ENCODE results near the gene HOMER1. TPM values are rescaled to one million over a fixed set of nuclear protein-coding genes. Genes with fewer than 3 reads are reported as not detected.
"Not testable (repeated sequence)": the region's sequence is repeated elsewhere in the genome, so short reads cannot be mapped to it uniquely, and the experiment has no call there.

HOMER1 gene
- total RNA-seq, 2 donors from 2014 or later = 2.1 to 2.2 TPM

GRCh38 chr5:79536193-79536906 lies 22.4 kb upstream of the HOMER1 start:
- Mint-ChIP-seq H3K27ac (no peak overlapping the region), H3K4me3 (no peak overlapping the region), H3K36me3 (ENCODE audit: low read depth) (peaks cover 3% of the 10 kb centered on the region), H3K4me1 (no peaks in the 10 kb centered on the region), H3K27me3 (peaks cover 21% of the 10 kb centered on the region)
- no peak for ATAC-seq
- no peak for DNase-seq
- H3K9me3 ChIP-seq (ENCODE audit: control insufficient read depth, low read length, poor library complexity, severe bottlenecking) = no peaks in the 10 kb centered on the region

- ATAC-seq (no peak), DNase-seq (no peak)
- Mint-ChIP-seq H3K27me3 (peaks cover 21% of the 10 kb centered on the region), H3K36me3 (ENCODE audit: low read depth) (peaks cover 3% of the 10 kb centered on the region), H3K4me1 (no peaks in the 10 kb centered on the region), H3K27ac (no peak overlapping the region), H3K4me3 (no peak overlapping the region)
- H3K9me3 ChIP-seq (ENCODE audit: control insufficient read depth, low read length, poor library complexity, severe bottlenecking) = no peaks in the 10 kb centered on the region
Measured at GRCh38 chr5:79535477-79536192, 21.7 kb upstream of the HOMER1 start.

- peaks cover 12% of the 10 kb centered on the region for H3K27me3 Mint-ChIP-seq
- H3K9me3 ChIP-seq (ENCODE audit: control insufficient read depth, low read length, poor library complexity, severe bottlenecking) = no peaks in the 10 kb centered on the region
- ATAC-seq (no peak), DNase-seq (no peak)
- H3K4me3 Mint-ChIP-seq = no peak overlapping the region
- peaks cover under 1% of the 10 kb centered on the region for H3K36me3 Mint-ChIP-seq (ENCODE audit: low read depth)
- no peaks in the 10 kb centered on the region for H3K4me1 Mint-ChIP-seq
- no peak overlapping the region for H3K27ac Mint-ChIP-seq
Measured at GRCh38 chr5:79529110-79529509, 15.2 kb upstream of the HOMER1 start.

- peaks cover 15% of the 10 kb centered on the region for H3K27me3 Mint-ChIP-seq
- no peak overlapping the region for H3K4me3 Mint-ChIP-seq
- H3K27ac Mint-ChIP-seq = no peak overlapping the region
Measured at GRCh38 chr5:79527431-79527830, 13.5 kb upstream of the HOMER1 start.

GRCh38 chr5:79526928-79527327 lies 13.0 kb upstream of the HOMER1 start:
- no peaks in the 10 kb centered on the region for H3K9me3 ChIP-seq (ENCODE audit: control insufficient read depth, low read length, poor library complexity, severe bottlenecking)
- no peaks in the 10 kb centered on the region for H3K36me3 Mint-ChIP-seq (ENCODE audit: low read depth)
- H3K4me1 Mint-ChIP-seq = no peaks in the 10 kb centered on the region
- no peak overlapping the region for H3K4me3 Mint-ChIP-seq
- no peak overlapping the region for H3K27ac Mint-ChIP-seq
- no peak for DNase-seq
- peaks cover 12% of the 10 kb centered on the region for H3K27me3 Mint-ChIP-seq
- ATAC-seq = no peak

More at GRCh38 chr5:79527431-79527830, 13.5 kb upstream of the HOMER1 start:
- no peak for ATAC-seq
- H3K9me3 ChIP-seq (ENCODE audit: control insufficient read depth, low read length, poor library complexity, severe bottlenecking) = no peaks in the 10 kb centered on the region
- no peaks in the 10 kb centered on the region for H3K36me3 Mint-ChIP-seq (ENCODE audit: low read depth)
- DNase-seq = no peak
- no peaks in the 10 kb centered on the region for H3K4me1 Mint-ChIP-seq

- no peak overlapping the region for H3K27ac Mint-ChIP-seq
- no peaks in the 10 kb centered on the region for H3K9me3 ChIP-seq (ENCODE audit: control insufficient read depth, low read length, poor library complexity, severe bottlenecking)
- DNase-seq = no peak
- H3K4me1 Mint-ChIP-seq = no peaks in the 10 kb centered on the region
- H3K36me3 Mint-ChIP-seq (ENCODE audit: low read depth) = no peaks in the 10 kb centered on the region
- H3K27me3 Mint-ChIP-seq = peaks cover 12% of the 10 kb centered on the region
- ATAC-seq = no peak
- H3K4me3 Mint-ChIP-seq = no peak overlapping the region
Measured at GRCh38 chr5:79526493-79526892, 12.6 kb upstream of the HOMER1 start.

GRCh38 chr5:79521156-79521555 lies 7.2 kb upstream of the HOMER1 start:
- H3K27me3 Mint-ChIP-seq = peaks cover 6% of the 10 kb centered on the region
- H3K27ac Mint-ChIP-seq = peak overlapping the region; percentile 24
- no peak for DNase-seq
- peaks cover 4% of the 10 kb centered on the region for H3K4me1 Mint-ChIP-seq
- no peak for ATAC-seq
- H3K9me3 ChIP-seq (ENCODE audit: control insufficient read depth, low read length, poor library complexity, severe bottlenecking) = no peaks in the 10 kb centered on the region
- no peak overlapping the region for H3K4me3 Mint-ChIP-seq
- no peaks in the 10 kb centered on the region for H3K36me3 Mint-ChIP-seq (ENCODE audit: low read depth)

- peaks cover 3% of the 10 kb centered on the region for H3K36me3 Mint-ChIP-seq (ENCODE audit: low read depth)
- DNase-seq = no peak
- ATAC-seq = no peak
- H3K27me3 Mint-ChIP-seq = peaks cover 6% of the 10 kb centered on the region
- no peak overlapping the region for H3K4me3 Mint-ChIP-seq
- H3K9me3 ChIP-seq (ENCODE audit: control insufficient read depth, low read length, poor library complexity, severe bottlenecking) = no peaks in the 10 kb centered on the region
- H3K27ac Mint-ChIP-seq = no peak overlapping the region
- peaks cover 7% of the 10 kb centered on the region for H3K4me1 Mint-ChIP-seq
Measured at GRCh38 chr5:79518718-79519117, 4.8 kb upstream of the HOMER1 start.

GRCh38 chr5:79517601-79518000 lies 3.7 kb upstream of the HOMER1 start:
- Mint-ChIP-seq H3K27me3 (peaks cover 6% of the 10 kb centered on the region), H3K27ac (no peak overlapping the region), H3K36me3 (ENCODE audit: low read depth) (peaks cover 3% of the 10 kb centered on the region), H3K4me1 (peaks cover 9% of the 10 kb centered on the region), H3K4me3 (no peak overlapping the region)
- no peaks in the 10 kb centered on the region for H3K9me3 ChIP-seq (ENCODE audit: control insufficient read depth, low read length, poor library complexity, severe bottlenecking)
- no peak for DNase-seq
- ATAC-seq = no peak

- H3K27me3 Mint-ChIP-seq = peaks cover 11% of the 10 kb centered on the region
- DNase-seq (no peak), ATAC-seq (no peak)
- no peak overlapping the region for H3K27ac Mint-ChIP-seq
- peaks cover 11% of the 10 kb centered on the region for H3K4me1 Mint-ChIP-seq
- no peaks in the 10 kb centered on the region for H3K9me3 ChIP-seq (ENCODE audit: control insufficient read depth, low read length, poor library complexity, severe bottlenecking)
- peaks cover 3% of the 10 kb centered on the region for H3K36me3 Mint-ChIP-seq (ENCODE audit: low read depth)
- H3K4me3 Mint-ChIP-seq = no peak overlapping the region
Measured at GRCh38 chr5:79516986-79517385, 3.1 kb upstream of the HOMER1 start.

GRCh38 chr5:79516331-79516730 lies 2.4 kb upstream of the HOMER1 start:
- Mint-ChIP-seq H3K4me1 (peaks cover 11% of the 10 kb centered on the region), H3K27me3 (peaks cover 18% of the 10 kb centered on the region)
- not testable (repeated sequence) for H3K36me3 Mint-ChIP-seq (ENCODE audit: low read depth); DNase-seq; H3K27ac Mint-ChIP-seq; ATAC-seq; H3K4me3 Mint-ChIP-seq; H3K9me3 ChIP-seq (ENCODE audit: control insufficient read depth, low read length, poor library complexity, severe bottlenecking)

GRCh38 chr5:79514391-79515105 lies 614 bp upstream of the HOMER1 start:
- no peaks in the 10 kb centered on the region for H3K9me3 ChIP-seq (ENCODE audit: control insufficient read depth, low read length, poor library complexity, severe bottlenecking)
- ATAC-seq (peak; percentile 90), DNase-seq (peak; percentile 66 to 81 (median 79))
- peaks cover 3% of the 10 kb centered on the region for H3K36me3 Mint-ChIP-seq (ENCODE audit: low read depth)
- H3K4me3 Mint-ChIP-seq = peak overlapping the region; percentile 98
- H3K27me3 Mint-ChIP-seq = peaks cover 28% of the 10 kb centered on the region
- H3K27ac Mint-ChIP-seq = peak overlapping the region; percentile 95
- peaks cover 11% of the 10 kb centered on the region for H3K4me1 Mint-ChIP-seq

- Mint-ChIP-seq H3K4me3 (peak overlapping the region; percentile 82), H3K4me1 (peaks cover 9% of the 10 kb centered on the region), H3K36me3 (ENCODE audit: low read depth) (peaks cover 3% of the 10 kb centered on the region), H3K27me3 (peaks cover 35% of the 10 kb centered on the region), H3K27ac (peak overlapping the region; percentile 3)
- ATAC-seq = no peak
- H3K9me3 ChIP-seq (ENCODE audit: control insufficient read depth, low read length, poor library complexity, severe bottlenecking) = no peaks in the 10 kb centered on the region
- no peak for DNase-seq
Measured at GRCh38 chr5:79513308-79513703, 628 bp downstream of the HOMER1 start.

Measured in T-helper 17 cell (primary cell).